A673 (cell line): Measurements from ENCODE around the gene RASAL2. TPM values are rescaled to one million over a fixed set of nuclear protein-coding genes. Genes with fewer than 3 reads are reported as not detected.
"Not testable (repeated sequence)": the region's sequence is repeated elsewhere in the genome, so short reads cannot be mapped to it uniquely, and the experiment has no call there.

ENCODE experiments used
- BruUV-seq: library from RNA; stranded (reverse); fragments of 400-500 nt; replicated peaks from 2 replicates; lab custom pipeline; 2021; lab: Mats Ljungman, UMichigan
- CTCF ChIA-PET: fragments of 300-600 bp; sonication (Branson Sonifier 250); formaldehyde crosslinking; loops from one replicate; lab custom pipeline; 2022; ENCODE audit warnings: antibody characterized with exemption; lab: Charles Lee
- POLR2A ChIA-PET: fragments of 300-600 bp; sonication (Branson Sonifier 250); formaldehyde crosslinking; loops from one replicate; lab custom pipeline; 2022; ENCODE audit warnings: antibody characterized with exemption; ENCODE audit not compliant: low non-redundant PET; lab: Charles Lee
- DNase-seq: peaks from one replicate; pipeline ENCODE4 v3.0.0-alpha.2; 2015; ENCODE audit warnings: low spot score
- H3K27ac ChIP-seq: fragments of 200-600 bp; sonication (generic); 2 replicates; pipeline ENCODE4 v1.5.1; 2016; ENCODE audit warnings: mixed run types, low read depth, mild to moderate bottlenecking, mixed read lengths, antibody characterized with exemption, low read length; ENCODE audit not compliant: poor library complexity, severe bottlenecking
- H3K27me3 ChIP-seq: fragments of 200-600 bp; sonication (generic); replicated peaks from 2 replicates; pipeline ENCODE4 v1.6.1; 2017; ENCODE audit warnings: mixed run types, low read depth, mild to moderate bottlenecking, mixed read lengths, antibody characterized with exemption, low read length; ENCODE audit not compliant: insufficient read depth, poor library complexity
- H3K36me3 ChIP-seq: fragments of 200-600 bp; sonication (generic); 2 replicates; pipeline ENCODE4 v1.6.1; 2016; ENCODE audit warnings: mixed run types, mild to moderate bottlenecking, mixed read lengths, antibody characterized with exemption, low read length; ENCODE audit not compliant: insufficient read depth, poor library complexity, severe bottlenecking
- H3K4me1 ChIP-seq: fragments of 200-600 bp; sonication (generic); 2 replicates; pipeline ENCODE4 v1.6.1; 2017; ENCODE audit warnings: mixed run types, mild to moderate bottlenecking, mixed read lengths, antibody characterized with exemption, low read length; ENCODE audit not compliant: insufficient read depth, poor library complexity, severe bottlenecking
- H3K4me3 ChIP-seq: fragments of 200-600 bp; sonication (generic); 2 replicates; pipeline ENCODE4 v1.5.1; 2016; ENCODE audit warnings: low read depth, mixed run types, mild to moderate bottlenecking, mixed read lengths, low read length; ENCODE audit not compliant: poor library complexity, severe bottlenecking
- H3K9me3 ChIP-seq: fragments of 200-600 bp; sonication (generic); 2 replicates; pipeline ENCODE4 v1.6.1; 2016; ENCODE audit warnings: mixed run types, low read depth, mild to moderate bottlenecking, mixed read lengths, antibody characterized with exemption, low read length; ENCODE audit not compliant: poor library complexity, severe bottlenecking
- CTCF ChIP-seq: fragments of 300-800, 200-600 bp; sonication (generic); conservative IDR thresholded peaks from 2 replicates; pipeline ENCODE4 v1.5.1; 2017; ENCODE audit warnings: low read depth, mild to moderate bottlenecking, antibody characterized with exemption, low read length, moderate library complexity, mixed read lengths
- EZH2 ChIP-seq: fragments of 200-600 bp; sonication (generic); IDR thresholded peaks from 2 replicates; pipeline ENCODE4 v1.6.1; 2017; ENCODE audit warnings: borderline replicate concordance, low read depth, mild to moderate bottlenecking, mixed read lengths, antibody characterized with exemption, low read length; ENCODE audit not compliant: poor library complexity, severe bottlenecking
- intact Hi-C: fragments of 100-400 bp; cut with micrococcal nuclease; formaldehyde crosslinking; loops from one replicate; pipeline ENCODE4 v1.10.0; 2022; ENCODE audit not compliant: unreplicated experiment
- total RNA-seq: library from RNA; stranded (reverse); gene quantifications from 2 replicates; pipeline ENCODE4 v1.2.3, GENCODE V29; 2021

The RASAL2 gene
- total RNA-seq, 1 experiment from 2014 or later, result 8.3 TPM

- Histone ChIP-seq H3K27ac (no peak overlapping the region), H3K27me3 (no peaks in the 10 kb centered on the region), H3K4me3 (no peak overlapping the region), H3K4me1 (peaks cover 19% of the 10 kb centered on the region), H3K9me3 (no peaks in the 10 kb centered on the region), H3K36me3 (no peaks in the 10 kb centered on the region)
- intact Hi-C loops, result no loop called here
- peak; percentile 66 for DNase-seq
- POLR2A ChIA-PET, result no interaction called here
- CTCF ChIA-PET, result no interaction called here
- TF ChIP-seq CTCF (no peak), EZH2 (no peak)
- no TSS peak for BruUV-seq
These were observed 25.7 kb downstream of the RASAL2 start for GRCh38 chr1:178119628-178120027.

GRCh38 chr1:178120088-178120487, 26.2 kb downstream of the RASAL2 start:
- Histone ChIP-seq H3K4me1 (peaks cover 19% of the 10 kb centered on the region), H3K9me3 (no peaks in the 10 kb centered on the region), H3K36me3 (no peaks in the 10 kb centered on the region), H3K4me3 (no peak overlapping the region), H3K27me3 (no peaks in the 10 kb centered on the region), H3K27ac (no peak overlapping the region)
- CTCF ChIA-PET, result no interaction called here
- no TSS peak for BruUV-seq
- DNase-seq, result peak; percentile 91
- POLR2A ChIA-PET, result no interaction called here
- intact Hi-C loops, result no loop called here
- TF ChIP-seq EZH2, result no peak
- TF ChIP-seq CTCF, result no peak

- CTCF ChIA-PET, H3K27ac ChIP-seq, H3K36me3 ChIP-seq, H3K4me3 ChIP-seq, BruUV-seq, POLR2A ChIA-PET, intact Hi-C loops, H3K9me3 ChIP-seq, H3K27me3 ChIP-seq: not testable (repeated sequence)
- peak; percentile 33 for DNase-seq
- peaks cover 19% of the 10 kb centered on the region for H3K4me1 ChIP-seq
These were observed 26.7 kb downstream of the RASAL2 start for GRCh38 chr1:178120520-178121052.

- H3K36me3 ChIP-seq, result no peaks in the 10 kb centered on the region
- no peak overlapping the region for H3K4me3 ChIP-seq
- no peaks in the 10 kb centered on the region for H3K27me3 ChIP-seq
- TF ChIP-seq EZH2 (no peak), CTCF (no peak)
- ChIA-PET CTCF (no interaction called here), POLR2A (no interaction called here)
- intact Hi-C loops, result no loop called here
- no TSS peak for BruUV-seq
- no peak for DNase-seq
- no peaks in the 10 kb centered on the region for H3K9me3 ChIP-seq
- peaks cover 19% of the 10 kb centered on the region for H3K4me1 ChIP-seq
- H3K27ac ChIP-seq, result no peak overlapping the region
These were observed 28.0 kb downstream of the RASAL2 start for GRCh38 chr1:178121883-178122282.
